ENCODE results near the gene RTN4RL1. TPM values are rescaled to one million over a fixed set of nuclear protein-coding genes. Genes with fewer than 3 reads are reported as not detected.

RTN4RL1 gene
- total RNA-seq, 2 donors from 2014 or later = 3.1 to 3.6 TPM

- Histone ChIP-seq H3K9me3 (no peaks in the 10 kb centered on the region), H3K4me1 (peaks cover 56% of the 10 kb centered on the region), H3K4me3 (no peak overlapping the region), H3K27ac (peak overlapping the region in 1 of 4 donors; percentile 62), H3K27me3 (peaks cover 0 to 27% of the 10 kb centered on the region in 2 donors), H3K36me3 (replicated peaks in 1 of 2; ENCODE audit: insufficient read depth in 1 of 2, low read depth in 2 of 2) (peaks cover 0 to 5% of the 10 kb centered on the region in 2 donors)
- ATAC-seq (no peak), DNase-seq (peak in 1 of 4 donors; percentile 14)
- WGBS, 2 donors = 28 to 34% methylated on average over 16 to 98 of the region's 98 CpGs
- TF ChIP-seq CTCF (IDR thresholded peaks at IDR 0.05) = no peak
- no peak for TF ChIP-seq POLR2A (IDR thresholded peaks at IDR 0.05)
- intact Hi-C loops (cut with DNase I) = loop anchor here (2.0 kb wide), 1 partner anchor 185 kb away; no protein-coding TSS in a partner anchor
Observed at GRCh38 chr17:2057760-2058585, 32.8 kb upstream of the RTN4RL1 start.

DNA sequence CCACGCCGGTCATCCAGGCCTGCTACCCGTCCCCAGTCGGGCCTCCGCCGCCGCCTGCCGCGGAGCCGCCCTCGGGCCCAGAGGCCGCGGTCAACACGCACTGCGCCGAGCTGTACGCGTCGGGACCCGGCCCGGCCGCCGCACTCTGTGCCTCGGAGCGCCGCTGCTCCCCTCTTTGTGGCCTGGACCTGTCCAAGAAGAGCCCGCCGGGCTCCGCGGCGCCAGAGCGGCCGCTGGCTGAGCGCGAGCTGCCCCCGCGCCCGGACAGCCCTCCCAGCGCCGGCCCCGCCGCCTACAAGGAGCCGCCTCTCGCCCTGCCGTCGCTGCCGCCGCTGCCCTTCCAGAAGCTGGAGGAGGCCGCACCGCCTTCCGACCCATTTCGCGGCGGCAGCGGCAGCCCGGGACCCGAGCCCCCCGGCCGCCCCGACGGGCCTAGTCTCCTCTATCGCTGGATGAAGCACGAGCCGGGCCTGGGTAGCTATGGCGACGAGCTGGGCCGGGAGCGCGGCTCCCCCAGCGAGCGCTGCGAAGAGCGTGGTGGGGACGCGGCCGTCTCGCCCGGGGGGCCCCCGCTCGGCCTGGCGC, 32.1 kb upstream of the RTN4RL1 start:
- no peak for TF ChIP-seq CTCF (IDR thresholded peaks at IDR 0.05)
- no peak for TF ChIP-seq POLR2A (IDR thresholded peaks at IDR 0.05)
- intact Hi-C loops (cut with DNase I) = loop anchor here (2.0 kb wide), 1 partner anchor 186 kb away; no protein-coding TSS in a partner anchor
- DNase-seq (peak in 1 of 4 donors; percentile 11), ATAC-seq (no peak)
- no peak overlapping the region for H3K4me3 ChIP-seq
- WGBS, 2 donors = 9% methylated on average over 81 of the region's 81 CpGs; no CpG with 5 or more reads in 1 of the 2 donors
- peaks cover 56% of the 10 kb centered on the region for H3K4me1 ChIP-seq
- peak overlapping the region in 1 of 4 donors; percentile 62 for H3K27ac ChIP-seq
- H3K27me3 ChIP-seq = peaks cover 0 to 27% of the 10 kb centered on the region in 2 donors
- H3K36me3 ChIP-seq (replicated peaks in 1 of 2; ENCODE audit: insufficient read depth in 1 of 2, low read depth in 2 of 2) = peaks cover 0 to 5% of the 10 kb centered on the region in 2 donors
- H3K9me3 ChIP-seq = no peaks in the 10 kb centered on the region

GRCh38 chr17:2056206-2057174, 31.4 kb upstream of the RTN4RL1 start:
- peak overlapping the region in 2 of 4 donors; percentile 26 to 62 for H3K27ac ChIP-seq
- intact Hi-C loops (cut with DNase I) = loop anchor here (2.0 kb wide), 1 partner anchor 186 kb away; no protein-coding TSS in a partner anchor
- H3K4me3 ChIP-seq = no peak overlapping the region
- peaks cover 56% of the 10 kb centered on the region for H3K4me1 ChIP-seq
- DNase-seq = peak in 2 of 4 donors; percentile 35 to 47
- no peak for ATAC-seq
- H3K9me3 ChIP-seq = no peaks in the 10 kb centered on the region
- TF ChIP-seq POLR2A (IDR thresholded peaks at IDR 0.05) (no peak), CTCF (IDR thresholded peaks at IDR 0.05) (peak in 3 of 7 experiments; percentile 7 to 43 (median 10))
- H3K27me3 ChIP-seq = peaks cover 0 to 27% of the 10 kb centered on the region in 2 donors
- H3K36me3 ChIP-seq (replicated peaks in 1 of 2; ENCODE audit: insufficient read depth in 1 of 2, low read depth in 2 of 2) = peaks cover 0 to 5% of the 10 kb centered on the region in 2 donors
- WGBS, 2 donors = 24 to 53% methylated on average over 19 to 66 of the region's 85 CpGs
